NK-92 treated with Interleukin-12 subunit alpha and Interleukin-12 subunit beta, amount 100 ng/mL, for 24 hours (cell line): ENCODE results near the gene SLC25A11.

Source experiments
- DNase-seq: peaks from one replicate; lab custom pipeline; 2025; lab: John Stamatoyannopoulos, UW

SLC25A11 gene

GRCh38 chr17:4895657-4896331 is 44.1 kb downstream of the SLC25A11 start:
- DNase-seq = no peak

DNA sequence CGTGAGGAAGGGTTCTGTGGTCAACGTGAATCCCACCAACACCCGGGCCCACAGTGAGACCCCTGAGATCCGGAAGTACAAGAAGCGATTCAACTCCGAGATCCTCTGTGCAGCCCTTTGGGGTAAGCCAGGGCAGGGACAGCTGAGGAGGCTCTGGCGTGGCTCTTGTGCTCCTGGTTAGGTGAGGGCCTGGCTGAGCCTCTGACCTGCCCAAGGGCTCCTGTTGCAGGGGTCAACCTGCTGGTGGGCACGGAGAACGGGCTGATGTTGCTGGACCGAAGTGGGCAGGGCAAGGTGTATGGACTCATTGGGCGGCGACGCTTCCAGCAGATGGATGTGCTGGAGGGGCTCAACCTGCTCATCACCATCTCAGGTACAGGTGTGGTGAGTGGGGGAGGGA is 44.7 kb downstream of the SLC25A11 start:
- DNase-seq = no peak

- no peak for DNase-seq
Observed at GRCh38 chr17:4893721-4894560, 45.9 kb downstream of the SLC25A11 start.

DNA sequence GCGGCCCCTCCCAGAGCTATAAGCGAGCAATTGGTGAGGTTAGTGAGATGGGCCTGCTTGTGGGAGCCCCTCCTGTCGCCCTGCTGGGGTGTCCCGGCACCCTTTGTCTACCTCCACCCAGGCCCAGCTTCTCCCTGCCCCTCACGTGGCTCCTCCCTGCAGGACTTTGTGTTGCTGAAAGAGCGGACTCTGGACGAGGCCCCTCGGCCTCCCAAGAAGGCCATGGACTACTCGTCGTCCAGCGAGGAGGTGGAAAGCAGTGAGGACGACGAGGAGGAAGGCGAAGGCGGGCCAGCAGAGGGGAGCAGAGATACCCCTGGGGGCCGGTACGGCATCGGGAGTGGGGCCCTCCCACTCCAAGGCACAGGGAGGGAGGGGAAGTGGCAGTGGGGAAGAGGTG is 46.6 kb downstream of the SLC25A11 start:
- no peak for DNase-seq

DNA sequence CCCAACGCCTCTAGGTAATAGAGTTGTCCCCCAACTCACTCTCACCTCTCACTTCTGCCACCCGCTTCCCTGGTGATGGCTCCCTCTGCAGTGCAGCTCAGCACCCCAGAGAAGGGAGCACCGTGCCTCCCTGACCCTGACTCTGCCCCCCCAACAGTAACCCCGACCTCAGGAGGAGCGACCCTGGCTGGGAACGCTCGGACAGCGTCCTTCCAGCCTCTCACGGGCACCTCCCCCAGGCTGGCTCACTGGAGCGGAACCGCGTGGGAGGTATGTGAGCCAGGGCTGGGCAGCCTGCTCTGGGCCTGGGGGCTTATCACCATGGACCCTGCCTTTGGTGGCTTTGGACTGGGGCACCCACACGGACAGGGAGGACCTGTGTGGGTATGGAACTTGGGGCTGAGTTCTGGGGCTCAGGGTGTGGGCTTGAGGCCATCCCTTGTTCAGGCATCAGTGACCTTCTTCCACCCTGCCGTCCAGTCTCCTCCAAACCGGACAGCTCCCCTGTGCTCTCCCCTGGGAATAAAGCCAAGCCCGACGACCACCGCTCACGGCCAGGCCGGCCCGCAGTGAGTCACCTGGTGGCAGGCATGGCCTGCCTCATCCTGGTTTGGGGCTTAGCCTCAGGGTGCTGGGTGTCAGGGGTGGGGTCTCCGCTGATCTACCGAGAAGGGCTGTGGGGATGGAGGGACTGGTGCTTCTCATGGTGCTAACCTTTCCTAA is 47.2 kb downstream of the SLC25A11 start:
- no peak for DNase-seq

DNA sequence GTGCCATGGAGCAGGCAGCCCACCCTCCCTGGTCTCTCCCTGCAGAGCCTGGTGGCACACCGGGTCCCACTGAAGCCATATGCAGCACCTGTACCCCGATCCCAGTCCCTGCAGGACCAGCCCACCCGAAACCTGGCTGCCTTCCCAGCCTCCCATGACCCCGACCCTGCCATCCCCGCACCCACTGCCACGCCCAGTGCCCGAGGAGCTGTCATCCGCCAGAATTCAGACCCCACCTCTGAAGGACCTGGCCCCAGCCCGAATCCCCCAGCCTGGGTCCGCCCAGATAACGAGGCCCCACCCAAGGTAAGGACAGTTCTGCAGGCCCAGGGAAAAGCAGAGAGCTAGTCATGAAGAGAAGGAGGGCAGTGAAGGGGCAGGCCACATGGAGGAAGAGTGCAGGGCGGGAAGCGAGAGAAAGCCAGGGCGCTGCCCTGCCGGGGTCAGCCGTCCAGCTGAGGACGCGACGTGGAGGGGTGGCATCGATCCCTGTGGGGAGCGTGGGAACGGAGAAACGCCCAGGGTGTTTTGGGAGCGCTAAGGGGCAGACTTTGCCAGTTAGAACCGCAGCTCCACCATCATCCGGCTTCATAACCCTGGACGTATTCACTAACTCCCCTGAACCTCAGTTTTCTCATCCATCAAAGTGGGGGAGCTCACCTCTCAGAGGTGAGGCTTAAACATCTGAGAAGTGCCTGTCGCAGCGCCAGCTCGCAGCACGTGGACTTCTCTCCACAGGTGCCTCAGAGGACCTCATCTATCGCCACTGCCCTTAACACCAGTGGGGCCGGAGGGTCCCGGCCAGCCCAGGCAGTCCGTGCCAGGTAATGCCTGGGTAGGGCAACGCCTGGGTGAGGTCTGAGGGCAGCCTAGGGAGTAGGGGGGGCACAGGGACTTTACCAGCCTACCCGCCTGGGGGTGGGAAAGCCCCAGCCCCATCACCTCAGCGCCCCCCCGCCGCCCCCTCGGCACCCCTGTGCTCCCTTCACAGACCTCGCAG is 48.1 kb downstream of the SLC25A11 start:
- no peak for DNase-seq

- no peak for DNase-seq
Observed at GRCh38 chr17:4887581-4887980, 52.3 kb downstream of the SLC25A11 start.
